Thyroid gland (tissue), 4 donors: ENCODE results near the gene PRPS1. TPM values are rescaled to one million over a fixed set of nuclear protein-coding genes. Genes with fewer than 3 reads are reported as not detected.

ENCODE experiments used
- DNase-seq, 2 donors: peaks; one replicate each; pipeline ENCODE4 v3.0.0-alpha.2; 2019
- H3K27ac ChIP-seq, 3 donors: fragments of 200-600 bp; sonication (generic); 1 replicate in 2 of 3; 2 replicates in 1 of 3; pipeline ENCODE4 v1.5.1; 2016 to 2019; ENCODE audit warnings: mild to moderate bottlenecking in 1 of 3, moderate library complexity in 1 of 3
- H3K27me3 ChIP-seq: fragments of 200-600 bp; sonication (generic); one replicate; pipeline ENCODE4 v1.5.1; 2019
- H3K36me3 ChIP-seq, 2 donors: fragments of 200-600 bp; sonication (generic); one replicate each; pipeline ENCODE4 v1.5.1; 2016 to 2019
- H3K4me1 ChIP-seq, 2 donors: fragments of 200-600 bp; sonication (generic); one replicate each; pipeline ENCODE4 v1.5.1; 2017 to 2019
- H3K4me3 ChIP-seq, 3 donors: fragments of 200-600 bp; sonication (generic); replicated peaks in 1 of 3; 1 replicate in 2 of 3; 2 replicates in 1 of 3; pipeline ENCODE4 v1.5.1; 2016; ENCODE audit warnings: mild to moderate bottlenecking in 1 of 3
- H3K9me3 ChIP-seq: fragments of 200-600 bp; sonication (generic); one replicate; pipeline ENCODE4 v1.5.1; 2017
- CTCF ChIP-seq, 6 experiments: fragments of 200-600 bp in 3 of 6; fragments of 450-650 bp in 3 of 6; sonication (generic) in 3 of 6; IDR thresholded peaks; one replicate each; pipeline ENCODE4 v1.5.1; 2016 to 2019; ENCODE audit warnings: antibody characterized with exemption in 6 of 6, mild to moderate bottlenecking in 2 of 6, inconsistent platforms in 1 of 6, moderate library complexity in 1 of 6
- POLR2A ChIP-seq, 2 donors: fragments of 450-650 bp; IDR thresholded peaks; one replicate each; pipeline ENCODE4 v1.6.1; 2017; ENCODE audit warnings: antibody characterized with exemption in 2 of 2, mild to moderate bottlenecking in 2 of 2, moderate library complexity in 1 of 2
- WGBS, 2 donors: methylation state at CpG; one replicate each; pipeline ENCODE4 v1.1.5; 2017; 5-methylcytosine and 5-hydroxymethylcytosine counted together
- intact Hi-C: fragments of 100-400 bp; cut with DNase I; formaldehyde crosslinking; loops from one replicate; pipeline ENCODE4 v1.15.1; 2023
- total RNA-seq, 4 donors: library from RNA; depleted of rRNA; stranded (reverse); fragments of >200 nt; gene quantifications; one replicate each; pipeline ENCODE4 v1.2.3, GENCODE V29; 2016

Gene PRPS1
- total RNA-seq, 4 donors from 2014 or later = 45.1 to 69.6 (median 62.8) TPM

- WGBS, 2 donors = 45 to 47% methylated on average over 5 to 6 of the region's 6 CpGs
- intact Hi-C loops = no loop called here
- no peaks in the 10 kb centered on the region for H3K27me3 ChIP-seq
- TF ChIP-seq CTCF (IDR thresholded peaks at IDR 0.05) (no peak), POLR2A (IDR thresholded peaks at IDR 0.05) (no peak)
- H3K4me1 ChIP-seq = peaks cover 27 to 42% of the 10 kb centered on the region in 2 donors
- H3K36me3 ChIP-seq = no peaks in the 10 kb centered on the region
- peak overlapping the region; percentile 94 to 99 (median 99) for H3K27ac ChIP-seq
- DNase-seq = no peak
- no peak overlapping the region for H3K4me3 ChIP-seq
- H3K9me3 ChIP-seq = no peaks in the 10 kb centered on the region
Measured at GRCh38 chrX:107673431-107673830, 45.1 kb downstream of the PRPS1 start.

GRCh38 chrX:107673933-107674479, 45.7 kb downstream of the PRPS1 start:
- DNase-seq = peak; percentile 83 to 86
- no peaks in the 10 kb centered on the region for H3K36me3 ChIP-seq
- peaks cover 27 to 43% of the 10 kb centered on the region in 2 donors for H3K4me1 ChIP-seq
- intact Hi-C loops = no loop called here
- no peak overlapping the region for H3K4me3 ChIP-seq
- TF ChIP-seq POLR2A (IDR thresholded peaks at IDR 0.05) (no peak), CTCF (IDR thresholded peaks at IDR 0.05) (peak in 1 of 6 experiments; percentile 11)
- WGBS, 2 donors = 30 to 34% methylated on average over 4 to 5 of the region's 7 CpGs
- peak overlapping the region; percentile 94 to 99 (median 99) for H3K27ac ChIP-seq
- H3K27me3 ChIP-seq = no peaks in the 10 kb centered on the region
- no peaks in the 10 kb centered on the region for H3K9me3 ChIP-seq

DNA sequence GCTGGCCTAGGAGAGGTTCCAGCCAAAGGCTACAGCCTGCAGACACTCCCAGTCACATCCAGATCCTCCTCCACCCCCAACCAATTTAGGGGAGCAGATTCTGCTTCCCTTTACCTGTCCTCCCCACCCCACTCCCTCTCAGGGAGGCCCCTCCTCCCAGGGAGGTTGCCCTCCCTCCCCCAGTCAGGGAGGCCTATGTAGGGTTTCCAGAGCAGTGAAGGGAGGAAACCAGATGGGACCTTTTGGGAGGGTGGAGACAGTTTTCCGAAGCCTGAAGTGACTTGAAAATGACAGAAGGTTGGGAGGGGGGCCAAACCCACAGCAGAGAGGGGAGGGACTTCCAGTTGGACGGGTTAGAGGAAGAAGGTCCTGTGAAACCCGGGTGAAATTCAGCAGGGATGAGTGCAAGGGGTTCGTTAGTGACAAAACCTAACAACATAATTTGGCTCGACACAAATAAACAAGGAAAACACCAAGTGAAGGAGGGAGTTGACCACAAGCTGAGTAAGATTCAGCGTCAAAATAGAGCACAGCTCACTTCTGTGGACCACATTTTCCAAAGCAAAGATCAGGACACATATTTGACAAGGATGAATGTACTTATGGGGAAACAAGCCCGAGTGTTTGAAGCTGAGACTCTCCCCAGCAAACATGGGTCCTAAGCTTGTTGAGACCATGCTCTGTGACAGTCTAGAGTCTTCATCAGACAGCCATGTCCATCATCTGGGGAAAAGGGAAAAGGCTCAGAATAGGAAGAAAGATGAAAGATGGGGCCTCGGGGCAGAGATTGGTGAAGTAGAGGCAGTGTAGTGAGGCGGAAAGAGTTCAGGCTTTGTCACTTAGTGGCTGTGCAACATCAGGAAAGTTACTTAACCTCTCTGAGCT, 46.4 kb downstream of the PRPS1 start:
- peaks cover 27 to 43% of the 10 kb centered on the region in 2 donors for H3K4me1 ChIP-seq
- TF ChIP-seq POLR2A (IDR thresholded peaks at IDR 0.05) (no peak), CTCF (IDR thresholded peaks at IDR 0.05) (no peak)
- no peaks in the 10 kb centered on the region for H3K27me3 ChIP-seq
- no peaks in the 10 kb centered on the region for H3K9me3 ChIP-seq
- no peak overlapping the region for H3K4me3 ChIP-seq
- H3K36me3 ChIP-seq = no peaks in the 10 kb centered on the region
- intact Hi-C loops = loop anchor here (5.0 kb wide), 1 partner anchor 43 kb away; no protein-coding TSS in a partner anchor
- peak; percentile 49 to 51 for DNase-seq
- H3K27ac ChIP-seq = peak overlapping the region; percentile 94 to 99 (median 99)
- WGBS, 2 donors = 37 to 44% methylated on average over 9 of the region's 9 CpGs

- H3K27me3 ChIP-seq = no peaks in the 10 kb centered on the region
- H3K4me1 ChIP-seq = peaks cover 27 to 43% of the 10 kb centered on the region in 2 donors
- H3K27ac ChIP-seq = peak overlapping the region; percentile 94 to 99 (median 99)
- intact Hi-C loops = loop anchor here (5.0 kb wide), 1 partner anchor 42 kb away; no protein-coding TSS in a partner anchor
- WGBS, 2 donors = 89 to 94% methylated on average over 1 of the region's 1 CpG
- no peaks in the 10 kb centered on the region for H3K9me3 ChIP-seq
- no peaks in the 10 kb centered on the region for H3K36me3 ChIP-seq
- TF ChIP-seq CTCF (IDR thresholded peaks at IDR 0.05) (no peak), POLR2A (IDR thresholded peaks at IDR 0.05) (no peak)
- H3K4me3 ChIP-seq = no peak overlapping the region
- no peak for DNase-seq
Measured at GRCh38 chrX:107675365-107675654, 47.0 kb downstream of the PRPS1 start.
